ENCODE results near the gene PNRC1.

DNA sequence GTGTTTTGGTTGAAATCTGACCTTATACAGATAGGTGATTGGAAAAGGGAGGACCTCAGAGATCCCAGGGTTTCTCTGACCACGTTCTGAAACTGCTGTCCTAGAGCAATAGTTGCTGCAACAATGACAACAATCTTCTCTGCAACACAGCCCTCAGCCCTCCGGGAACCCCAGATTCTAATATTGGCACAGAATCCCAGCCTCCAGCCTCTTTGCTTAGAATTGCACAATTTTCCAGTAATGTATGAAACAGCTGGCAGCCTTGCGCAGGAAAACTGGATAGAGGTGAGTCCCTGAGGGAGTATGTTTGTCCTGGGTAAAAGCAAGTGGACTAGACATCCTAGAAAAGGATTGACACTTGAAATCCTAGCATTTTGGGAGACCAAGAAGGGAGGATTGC lies 30.4 kb upstream of the PNRC1 start:
- TF ChIP-seq EZH2 (IDR thresholded peaks at IDR 0.05; ENCODE audit: borderline replicate concordance, insufficient read depth, low read depth, low read length, poor library complexity, severe bottlenecking), result no peak
- TF ChIP-seq, protein P1, sequence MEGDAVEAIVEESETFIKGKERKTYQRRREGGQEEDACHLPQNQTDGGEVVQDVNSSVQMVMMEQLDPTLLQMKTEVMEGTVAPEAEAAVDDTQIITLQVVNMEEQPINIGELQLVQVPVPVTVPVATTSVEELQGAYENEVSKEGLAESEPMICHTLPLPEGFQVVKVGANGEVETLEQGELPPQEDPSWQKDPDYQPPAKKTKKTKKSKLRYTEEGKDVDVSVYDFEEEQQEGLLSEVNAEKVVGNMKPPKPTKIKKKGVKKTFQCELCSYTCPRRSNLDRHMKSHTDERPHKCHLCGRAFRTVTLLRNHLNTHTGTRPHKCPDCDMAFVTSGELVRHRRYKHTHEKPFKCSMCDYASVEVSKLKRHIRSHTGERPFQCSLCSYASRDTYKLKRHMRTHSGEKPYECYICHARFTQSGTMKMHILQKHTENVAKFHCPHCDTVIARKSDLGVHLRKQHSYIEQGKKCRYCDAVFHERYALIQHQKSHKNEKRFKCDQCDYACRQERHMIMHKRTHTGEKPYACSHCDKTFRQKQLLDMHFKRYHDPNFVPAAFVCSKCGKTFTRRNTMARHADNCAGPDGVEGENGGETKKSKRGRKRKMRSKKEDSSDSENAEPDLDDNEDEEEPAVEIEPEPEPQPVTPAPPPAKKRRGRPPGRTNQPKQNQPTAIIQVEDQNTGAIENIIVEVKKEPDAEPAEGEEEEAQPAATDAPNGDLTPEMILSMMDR (IDR thresholded peaks at IDR 0.05), result no peak
